GM19452 (cell line): Measurements from ENCODE around the gene PPP1R26.

ENCODE experiments used
- ATAC-seq: cut with Tn5 transposase; IDR thresholded peaks from one replicate; pipeline ENCODE4 v1.9.1; 2021; ENCODE audit not compliant: unreplicated experiment

Gene PPP1R26

DNA sequence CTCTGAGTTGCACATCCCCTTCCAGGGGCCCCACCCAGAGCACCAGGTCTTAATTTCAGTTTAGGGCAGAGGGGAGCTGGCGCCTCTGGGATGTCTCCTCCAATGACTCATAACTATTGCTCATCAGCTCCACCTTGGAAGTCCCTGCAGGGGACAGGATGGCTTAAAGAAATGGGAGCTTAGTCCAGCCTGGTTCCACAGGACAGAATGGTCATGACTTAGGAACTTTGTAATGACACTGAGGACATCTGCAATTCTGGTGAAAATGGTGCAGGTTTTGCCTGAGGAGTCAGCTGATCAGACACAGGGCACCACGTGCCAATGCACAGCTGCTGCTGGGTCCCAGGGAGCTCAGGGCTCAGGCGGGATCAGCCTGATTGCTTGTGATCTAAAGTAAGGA lies 16.4 kb upstream of the PPP1R26 start:
- ATAC-seq, result no peak

DNA sequence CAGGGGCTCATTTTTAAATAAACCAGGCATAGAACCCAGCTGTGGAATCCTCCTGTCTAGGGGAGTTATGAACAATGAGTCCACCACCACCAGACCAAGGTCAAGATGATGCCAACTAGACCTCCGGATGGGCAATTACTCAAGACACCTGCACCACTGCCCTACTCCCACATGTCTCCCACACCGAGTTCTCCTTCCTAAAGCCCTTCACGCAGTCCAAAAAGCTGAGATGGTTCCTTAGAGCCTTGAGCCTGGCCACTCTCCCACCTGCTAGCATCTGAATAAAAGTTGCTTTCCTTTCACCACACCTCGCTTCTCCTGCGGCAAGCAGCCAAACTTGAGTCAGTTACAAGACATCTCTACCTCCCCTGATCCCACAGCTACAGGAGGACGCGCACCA lies 15.4 kb upstream of the PPP1R26 start:
- no peak for ATAC-seq

DNA sequence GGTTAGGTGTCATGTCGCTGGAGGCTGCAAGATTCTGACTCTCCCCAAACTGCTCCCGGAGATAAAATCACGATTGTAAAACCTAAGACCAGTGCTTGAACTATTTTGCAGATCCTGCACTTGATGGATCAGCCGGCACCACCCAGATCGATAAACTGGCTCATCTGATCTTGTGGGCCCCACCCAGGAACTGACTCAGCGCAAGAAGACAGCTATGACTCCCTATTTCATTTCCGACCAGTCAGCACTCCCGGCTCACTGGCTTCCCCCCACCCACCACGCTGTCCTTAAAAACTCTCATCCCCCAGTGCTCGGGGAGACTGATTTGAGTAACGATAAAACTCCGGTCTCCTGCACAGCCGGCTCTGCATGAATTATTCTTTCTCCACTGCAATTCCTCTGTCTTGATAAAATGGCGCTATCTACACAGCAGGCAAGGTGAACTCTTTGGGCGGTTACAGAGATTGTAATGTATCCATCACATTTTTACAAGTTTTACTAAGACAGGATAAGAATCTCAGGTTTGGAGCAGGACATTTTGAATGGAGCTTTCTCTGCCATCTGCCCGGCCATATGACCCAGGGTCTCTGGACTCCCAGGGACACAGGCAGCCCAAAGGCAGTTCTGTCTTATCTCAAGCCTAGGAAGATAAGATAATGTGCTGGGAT lies 10.6 kb upstream of the PPP1R26 start:
- no peak for ATAC-seq

DNA sequence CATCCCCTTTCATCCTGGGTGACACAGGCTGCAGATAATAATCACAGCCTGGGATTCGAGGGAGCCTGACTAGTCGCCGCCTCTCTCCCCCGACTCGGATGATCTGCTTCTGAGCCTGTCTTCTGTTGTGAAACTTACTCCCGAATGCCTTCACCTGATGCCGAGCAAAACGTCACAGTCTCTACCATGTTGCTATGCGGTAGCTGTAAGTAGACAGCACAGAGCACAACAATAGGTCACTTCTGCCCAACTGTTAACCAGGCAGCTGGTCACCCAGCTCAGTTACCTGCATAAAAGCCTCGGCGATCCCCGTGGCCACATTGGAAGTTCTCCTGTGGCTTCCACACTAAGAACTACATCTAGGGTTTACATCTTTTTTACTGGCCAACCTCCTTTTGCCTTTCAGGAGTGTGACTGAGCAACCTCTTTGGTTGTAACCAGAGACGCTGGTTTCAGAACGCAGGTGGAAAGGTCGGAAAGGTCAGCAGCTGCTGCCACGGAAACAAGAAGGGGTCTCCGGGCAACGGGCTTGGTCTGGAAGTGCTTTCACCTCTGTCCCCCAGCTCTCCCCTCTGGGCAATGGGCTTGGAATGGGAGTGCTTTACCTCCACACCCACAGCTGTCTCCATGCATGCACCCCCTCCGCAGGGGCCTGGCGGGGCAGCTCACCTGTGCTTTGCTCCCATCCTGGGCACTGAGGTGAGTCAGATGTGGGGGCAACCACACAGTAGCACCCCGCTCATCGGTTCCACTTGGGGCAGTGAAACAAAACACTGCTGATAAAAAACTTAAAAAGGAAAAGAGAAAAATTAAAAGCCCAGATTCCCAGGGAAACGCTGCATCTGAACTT lies 7.6 kb upstream of the PPP1R26 start:
- ATAC-seq, result no peak

DNA sequence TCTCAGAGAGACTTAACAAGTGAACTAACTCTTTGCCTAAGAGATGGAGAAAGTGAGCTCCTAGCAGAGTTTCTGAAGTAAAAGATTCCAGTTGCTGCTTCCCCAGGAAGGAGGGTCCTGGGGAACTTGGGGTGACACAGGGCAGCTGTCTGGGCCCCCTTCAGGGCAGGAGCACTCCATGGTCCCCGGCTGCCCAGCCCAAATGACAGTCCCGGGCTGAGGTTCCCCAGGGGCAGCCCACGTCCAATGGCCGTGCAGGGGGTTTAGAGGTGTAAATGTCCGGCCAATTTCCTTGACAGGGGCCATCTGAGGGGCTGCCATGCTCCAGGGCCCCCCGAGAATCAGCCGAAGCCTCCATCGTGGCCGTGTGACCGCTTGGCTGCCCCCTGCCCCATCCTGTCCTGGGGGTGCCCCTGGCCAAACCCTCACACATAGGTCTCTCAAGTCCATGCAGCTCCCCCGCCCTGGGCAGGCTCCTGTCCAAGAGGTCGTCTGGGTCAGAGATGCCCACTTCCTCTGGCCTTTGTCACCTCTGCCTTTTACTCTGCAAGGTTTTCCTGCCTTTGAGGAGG lies 5.5 kb upstream of the PPP1R26 start:
- no peak for ATAC-seq

DNA sequence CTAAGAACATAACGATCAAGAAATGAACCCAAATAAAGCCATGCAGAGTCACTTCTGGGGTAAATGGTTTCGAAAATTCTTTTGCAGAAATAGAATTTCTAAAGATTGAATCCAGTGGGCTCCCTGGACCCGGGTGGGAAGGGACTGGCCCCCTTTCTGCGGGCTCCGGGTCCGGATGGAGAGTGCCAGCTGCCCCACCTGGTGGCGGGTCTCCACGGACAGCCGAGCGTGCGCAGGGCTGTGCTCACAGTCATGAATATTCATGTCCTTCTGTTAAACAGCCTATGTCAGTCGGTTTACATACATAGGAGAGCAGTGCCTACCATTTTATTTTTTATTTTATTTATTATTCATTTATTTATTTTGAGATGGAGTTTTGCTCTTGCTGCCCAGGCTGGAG lies 4.7 kb upstream of the PPP1R26 start:
- no peak for ATAC-seq

DNA sequence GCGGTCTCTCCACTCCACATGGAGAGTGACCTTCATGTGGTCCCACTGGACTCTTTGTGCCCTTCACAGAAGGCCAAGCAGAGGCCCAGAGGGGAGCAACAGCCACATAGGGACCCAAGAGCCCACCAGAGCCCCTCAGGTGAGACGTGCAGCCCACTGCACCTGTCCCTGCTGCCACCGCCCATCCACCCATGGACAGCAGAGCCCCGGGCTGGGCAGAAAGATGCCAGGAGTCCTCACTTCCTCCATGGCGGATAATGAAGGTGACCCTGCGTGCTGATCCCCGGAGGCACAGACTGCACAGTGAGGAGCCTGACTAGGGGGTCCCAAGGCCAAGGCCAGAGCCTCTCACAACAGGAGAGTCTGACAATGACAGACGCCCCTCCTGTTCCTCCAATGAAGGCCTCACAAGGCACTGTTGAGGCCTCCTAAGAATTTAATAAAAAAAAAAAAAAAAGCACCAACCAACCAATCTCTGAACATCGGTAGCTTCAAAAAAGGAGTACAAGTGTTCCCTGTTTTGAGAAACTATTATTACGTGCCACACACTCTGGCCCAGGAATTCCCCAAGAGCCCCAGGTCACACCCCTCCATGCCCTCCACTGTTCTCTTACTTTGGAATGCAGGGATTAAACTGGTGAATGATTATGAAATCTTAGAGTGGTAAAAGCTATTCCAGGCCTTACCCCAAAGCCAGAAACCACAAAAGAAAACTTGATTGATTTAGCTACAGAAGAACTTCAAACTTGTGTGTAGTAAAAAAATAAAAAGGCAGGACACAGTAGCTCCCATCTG lies 2.8 kb upstream of the PPP1R26 start:
- ATAC-seq, result no peak

DNA sequence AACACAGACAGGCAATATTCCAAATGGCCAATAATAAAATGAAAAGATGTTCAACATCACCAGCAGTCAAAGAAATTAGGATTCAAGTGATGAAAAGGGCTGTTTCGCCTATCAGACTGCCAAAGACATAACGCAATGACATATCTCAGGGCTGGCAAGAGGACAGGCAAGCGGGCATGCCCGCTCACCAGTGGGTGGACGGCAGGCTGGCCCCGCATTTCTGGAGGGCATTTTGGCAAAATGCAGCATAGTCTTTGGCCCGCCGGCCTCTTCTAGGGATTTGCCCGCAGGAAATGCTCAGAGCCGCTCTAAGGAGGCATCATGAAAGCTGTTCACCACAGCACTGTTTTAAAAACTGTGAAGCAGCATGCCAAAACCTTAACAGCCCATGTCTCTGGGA lies 1.4 kb upstream of the PPP1R26 start:
- ATAC-seq, result no peak

DNA sequence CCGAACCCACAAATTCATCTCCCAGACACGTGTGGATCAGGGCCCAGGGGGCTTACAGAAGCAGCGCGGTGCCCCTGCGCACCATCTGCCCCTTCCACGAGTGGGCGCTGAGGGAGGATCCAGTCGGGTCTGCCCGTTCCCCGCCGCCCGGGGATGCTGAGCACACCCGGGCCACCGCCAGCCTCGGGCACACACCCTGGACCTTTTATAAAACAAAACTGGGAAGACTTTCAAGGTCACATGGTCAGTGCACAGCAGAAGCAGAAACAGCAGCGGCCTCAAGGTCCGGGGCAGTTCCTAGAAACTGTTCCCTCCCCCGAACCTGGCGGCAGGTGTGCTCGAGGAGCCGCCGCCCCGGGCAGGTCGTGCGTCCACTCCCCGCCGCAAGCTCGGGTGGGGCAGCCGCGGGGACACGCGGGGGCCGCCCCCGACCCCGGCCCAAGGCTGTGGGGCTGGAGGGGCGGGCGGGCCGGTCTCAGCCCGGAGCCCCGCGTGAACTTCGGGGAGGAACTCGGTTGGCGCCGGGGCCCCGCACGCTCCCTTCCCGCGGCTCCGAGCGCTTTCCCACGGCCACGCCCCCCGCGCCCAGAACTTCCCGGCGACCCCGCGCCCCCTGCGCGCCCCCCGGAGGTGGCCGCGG lies 633 bp upstream of the PPP1R26 start:
- ATAC-seq, result no peak

DNA sequence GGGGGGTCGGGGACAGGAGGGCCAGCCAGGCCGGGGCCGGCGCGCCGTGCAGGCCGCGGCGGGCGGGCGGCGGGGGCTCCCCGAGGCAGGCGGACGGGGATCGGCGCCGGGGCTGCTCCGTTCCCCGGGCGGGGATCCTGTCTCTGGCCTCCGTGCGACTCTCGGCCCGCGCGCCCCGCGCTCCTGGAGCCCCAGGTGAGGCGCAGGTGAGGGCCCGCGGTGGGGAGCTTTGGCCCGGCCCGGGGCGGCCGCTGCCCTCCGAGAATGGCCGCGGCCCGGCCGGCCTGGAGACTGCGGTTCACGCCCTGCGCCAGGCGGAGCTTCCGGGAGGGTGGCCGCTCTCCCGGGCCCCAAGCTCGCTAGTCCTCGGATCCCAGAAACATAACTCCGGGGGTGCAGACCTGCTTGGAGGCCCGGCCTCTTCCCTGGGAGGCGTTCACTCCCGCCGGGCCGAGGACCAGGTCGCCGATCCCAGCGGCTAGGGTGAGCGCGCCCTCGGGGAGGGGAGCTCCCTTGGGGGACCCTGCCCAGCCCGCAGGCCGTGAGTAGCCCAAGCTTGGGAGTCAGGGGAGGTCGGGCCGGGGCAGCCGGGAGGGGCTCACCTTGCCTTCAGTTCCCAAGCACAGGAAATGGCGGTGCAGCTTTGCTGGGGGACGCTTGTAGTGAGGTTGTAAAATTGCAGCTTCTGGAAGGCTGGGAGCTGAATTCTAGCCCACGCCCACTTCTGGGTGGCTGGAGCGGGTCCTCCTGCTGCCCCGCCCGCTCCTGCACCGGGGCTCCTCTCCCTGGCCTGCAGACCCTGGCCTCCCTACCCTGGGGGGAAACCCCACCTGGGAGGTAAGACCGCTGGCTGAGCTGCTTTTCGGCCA lies 723 bp downstream of the PPP1R26 start:
- no peak for ATAC-seq

DNA sequence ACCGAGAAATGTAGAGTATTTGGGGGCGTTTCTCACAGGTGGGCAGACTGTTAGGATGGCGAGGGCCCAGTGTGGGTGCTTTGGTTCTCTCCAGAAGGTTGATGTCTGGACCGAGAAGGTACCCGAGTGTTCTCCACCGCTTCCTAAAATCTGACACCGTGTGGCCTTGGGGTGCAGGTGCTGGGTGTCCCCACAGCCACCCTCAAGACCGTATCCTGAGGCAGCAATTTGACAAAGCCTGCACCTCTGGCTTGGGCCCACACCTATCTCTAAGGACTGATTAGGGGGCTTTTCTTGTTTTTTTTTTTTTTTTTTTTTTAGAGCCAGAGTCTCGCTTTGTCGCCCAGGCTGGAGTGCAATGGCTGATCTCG lies 1.3 kb downstream of the PPP1R26 start:
- no peak for ATAC-seq

DNA sequence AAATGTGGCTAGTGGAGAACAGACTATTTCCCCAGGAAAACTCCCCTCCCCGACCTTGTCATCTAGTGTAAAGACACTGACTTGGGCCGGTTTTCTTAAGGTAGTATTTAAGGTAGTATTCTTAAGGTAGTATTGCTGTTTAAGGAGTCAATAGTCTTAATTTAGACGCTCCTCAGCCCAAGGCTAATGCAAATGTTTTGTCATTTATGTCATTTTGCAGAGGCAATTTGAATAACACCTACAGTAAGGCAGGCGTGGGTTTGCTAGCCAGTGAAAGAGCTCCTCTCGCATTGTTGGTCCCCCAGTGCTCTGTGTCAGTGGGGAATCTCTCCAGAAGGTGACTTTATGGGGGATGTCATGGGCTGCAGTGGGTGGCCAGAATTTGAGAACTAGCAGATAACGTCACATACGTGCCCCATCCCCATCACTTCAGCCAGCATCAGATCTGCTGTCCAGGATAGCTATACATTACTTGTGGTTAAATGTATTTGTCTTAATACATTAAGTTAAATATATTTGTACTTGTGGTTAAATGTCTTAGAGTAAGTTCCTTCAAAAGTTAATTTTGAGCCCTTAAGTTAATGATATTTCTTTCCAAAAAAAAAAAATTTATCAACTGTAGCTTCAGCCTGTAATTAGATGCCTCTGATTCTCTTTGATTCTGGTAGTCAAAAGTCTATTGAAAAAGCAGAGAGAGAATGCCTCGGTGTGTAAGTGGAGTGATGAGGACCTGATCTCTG lies 2.6 kb downstream of the PPP1R26 start:
- ATAC-seq, result no peak

DNA sequence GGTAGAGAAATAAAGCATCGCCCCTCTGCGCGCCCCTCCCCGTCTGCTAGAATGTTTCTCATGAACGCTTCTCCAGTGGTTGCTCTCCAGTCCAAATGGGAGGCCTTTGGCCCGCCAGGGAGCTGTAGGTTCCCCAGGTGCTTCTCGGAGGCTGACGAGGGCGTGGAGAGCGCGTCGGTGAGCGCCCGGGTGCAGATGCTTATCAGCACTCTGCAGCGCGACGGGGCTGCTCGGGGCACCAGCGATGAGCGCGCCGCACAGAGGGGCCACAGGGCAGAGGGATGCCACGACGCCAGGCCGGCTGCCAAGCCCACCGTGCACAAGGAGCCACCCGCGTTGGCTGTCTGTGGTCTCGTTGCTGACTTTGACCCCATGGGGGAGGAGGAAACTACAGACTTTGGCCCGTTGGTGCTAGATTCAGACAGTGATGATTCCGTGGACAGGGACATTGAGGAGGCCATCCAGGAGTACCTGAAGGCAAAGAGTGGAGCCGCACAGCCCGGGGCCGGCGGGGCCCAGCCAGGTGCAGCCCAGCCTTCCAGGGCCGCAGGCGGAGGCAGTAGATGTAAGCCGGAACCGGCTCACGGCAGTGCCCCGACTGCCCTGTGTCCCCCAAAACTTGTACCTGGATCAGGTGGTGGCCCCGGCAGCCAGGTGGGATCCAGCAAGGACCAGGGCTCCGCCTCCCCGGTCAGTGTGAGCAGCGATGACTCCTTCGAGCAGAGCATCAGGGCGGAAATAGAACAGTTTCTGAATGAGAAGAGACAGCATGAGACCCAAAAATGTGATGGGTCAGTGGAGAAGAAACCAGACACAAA lies 5.1 kb downstream of the PPP1R26 start:
- no peak for ATAC-seq

DNA sequence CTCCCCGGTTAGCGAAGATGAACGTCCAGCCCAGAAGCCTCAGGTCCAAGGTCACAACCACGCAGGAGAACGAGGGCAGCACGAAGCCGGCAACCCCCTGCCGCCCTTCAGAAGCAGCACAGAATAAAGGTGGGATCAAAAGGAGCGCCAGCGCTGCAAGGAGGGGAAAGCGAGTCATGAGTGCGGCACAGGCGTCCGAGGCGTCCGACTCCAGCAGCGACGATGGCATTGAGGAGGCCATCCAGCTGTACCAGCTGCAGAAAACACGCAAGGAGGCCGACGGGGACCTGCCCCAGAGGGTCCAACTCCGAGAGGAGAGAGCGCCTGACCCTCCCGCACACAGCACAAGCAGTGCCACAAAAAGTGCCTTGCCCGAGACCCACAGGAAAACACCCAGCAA lies 5.8 kb downstream of the PPP1R26 start:
- no peak for ATAC-seq

DNA sequence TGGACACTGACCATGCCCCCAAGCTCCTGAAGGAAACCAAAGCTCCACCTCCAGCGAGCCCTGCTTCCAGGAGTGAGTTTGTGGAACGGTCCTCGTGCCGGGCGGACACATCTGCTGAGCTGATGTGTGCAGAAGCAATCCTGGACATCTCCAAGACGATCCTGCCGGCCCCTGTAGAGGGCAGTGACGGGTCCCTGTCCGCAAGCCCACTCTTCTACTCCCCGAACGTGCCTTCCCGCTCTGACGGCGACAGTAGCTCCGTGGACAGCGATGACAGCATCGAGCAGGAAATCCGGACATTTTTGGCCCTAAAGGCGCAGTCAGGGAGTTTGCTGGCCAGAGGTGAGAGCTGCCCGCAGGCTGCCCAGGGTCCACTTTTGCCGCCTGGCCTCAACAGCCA lies 6.2 kb downstream of the PPP1R26 start:
- ATAC-seq, result no peak

DNA sequence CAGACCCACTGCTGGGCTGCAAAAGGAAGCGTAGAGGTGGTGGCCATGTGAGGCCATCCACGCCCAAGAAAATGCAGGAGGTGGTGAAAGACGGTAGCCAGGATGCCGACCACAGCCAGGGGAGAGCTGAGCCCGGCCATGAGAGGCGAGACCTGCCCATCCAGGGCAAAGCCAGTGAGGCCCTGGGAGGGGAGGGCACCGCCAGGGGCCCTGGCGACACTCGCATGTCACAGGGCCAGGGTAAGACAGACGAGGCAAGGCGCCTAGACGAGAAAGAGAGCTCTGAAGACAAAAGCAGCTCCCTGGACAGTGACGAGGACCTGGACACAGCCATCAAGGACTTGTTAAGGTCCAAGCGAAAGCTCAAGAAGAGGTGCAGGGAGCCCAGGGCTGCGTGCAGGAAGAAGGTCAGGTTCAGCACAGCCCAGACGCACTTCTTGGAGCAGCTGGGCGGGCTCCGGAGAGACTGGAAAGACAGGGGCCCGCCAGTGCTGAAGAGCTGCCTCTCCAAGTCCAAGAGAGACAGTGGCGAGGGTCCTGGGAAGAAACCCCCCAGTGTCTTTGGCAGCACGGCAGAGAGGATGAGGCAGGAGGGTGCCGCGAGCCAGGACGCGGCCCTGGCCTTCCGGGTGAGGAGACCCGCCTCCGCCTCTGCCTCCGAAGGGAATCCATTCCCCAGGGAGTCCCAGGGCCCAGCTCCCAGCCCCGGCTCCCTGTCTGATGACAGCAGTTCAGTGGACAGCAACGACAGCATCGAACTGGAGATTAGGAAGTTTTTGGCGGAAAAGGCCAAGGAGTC lies 6.9 kb downstream of the PPP1R26 start:
- ATAC-seq, result no peak

DNA sequence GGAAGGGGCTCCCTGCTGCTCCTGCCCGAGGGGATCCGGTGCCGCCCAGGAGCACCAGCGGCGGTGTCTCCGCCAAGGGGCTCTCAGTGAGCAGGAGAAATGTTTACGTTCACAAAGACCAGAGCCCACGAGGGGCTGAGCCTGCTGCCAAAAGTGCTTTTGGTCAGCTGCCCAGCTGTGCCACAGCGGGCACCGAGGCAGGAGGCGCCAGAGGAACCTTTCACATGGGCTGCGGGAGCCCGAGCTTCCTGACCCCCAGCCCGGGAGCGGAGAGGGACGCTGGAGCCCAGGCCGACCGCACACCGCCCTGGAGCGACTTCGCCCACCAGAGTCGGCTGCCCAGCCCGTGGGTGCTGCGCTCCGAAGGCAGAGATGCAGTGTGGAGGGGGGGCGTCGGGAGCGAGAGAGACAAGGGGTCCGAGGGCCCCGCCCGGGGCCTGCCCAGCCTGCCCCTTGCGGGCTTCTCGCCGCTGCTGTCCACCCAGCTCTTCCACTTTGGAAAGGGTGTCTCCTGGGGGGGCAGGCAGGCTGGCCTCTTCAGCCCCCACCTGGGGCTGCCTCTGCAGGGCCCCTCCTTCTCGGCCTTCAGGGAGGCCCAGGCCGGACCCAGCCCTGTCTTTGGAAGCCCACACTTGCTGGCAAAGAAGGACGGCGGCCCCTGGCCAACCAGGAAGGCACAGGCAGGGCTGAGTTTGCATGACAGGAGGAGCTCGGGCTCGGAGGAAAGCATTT lies 7.9 kb downstream of the PPP1R26 start:
- ATAC-seq, result no peak
